HEK293 (cell line): Measurements from ENCODE around the gene UBA6.

Experiments used
- CTCF ChIA-PET: fragments of 350-600 bp; formaldehyde crosslinking; extraction: SDS; loops from one replicate; lab custom pipeline; 2021; ENCODE audit warnings: antibody characterized with exemption; lab: Yijun Ruan, JAX
- POLR2A ChIA-PET: fragments of 300-600 bp; formaldehyde crosslinking; extraction: SDS; loops from one replicate; lab custom pipeline; 2020; ENCODE audit warnings: antibody characterized with exemption, inconsistent platforms; lab: Yijun Ruan, JAX
- H3K27ac ChIP-seq: fragments of 200-500 bp; sonication (Bioruptor generic); 2 replicates; pipeline ENCODE4 v1.5.1; 2014; ENCODE audit warnings: low read depth, low read length, control low read depth, inconsistent platforms; ENCODE audit errors: extremely low read depth
- H3K36me3 ChIP-seq, 2 experiments: fragments of 200-500 bp in 1 of 2; sonication (Bioruptor generic) in 1 of 2; 1 replicate in 1 of 2; 2 replicates in 1 of 2; pipeline ENCODE4 v1.5.1; 2014 to 2017; ENCODE audit warnings: inconsistent platforms in 2 of 2, low read length in 2 of 2; ENCODE audit not compliant: control insufficient read depth in 2 of 2, insufficient read depth in 1 of 2
- H3K4me1 ChIP-seq: fragments of 200-500 bp; sonication (Bioruptor generic); 2 replicates; pipeline ENCODE4 v1.5.1; 2014; ENCODE audit warnings: mild to moderate bottlenecking, low read length, inconsistent platforms; ENCODE audit not compliant: control insufficient read depth, insufficient read depth
- H3K4me3 ChIP-seq: 2 replicates; pipeline ENCODE4 v1.5.1; 2011; ENCODE audit warnings: low read depth, mild to moderate bottlenecking, control low read depth, low read length, moderate library complexity
- H3K9me3 ChIP-seq: fragments of 200-500 bp; sonication (Bioruptor generic); 2 replicates; pipeline ENCODE4 v1.5.1; 2014; ENCODE audit warnings: low read depth, low read length, inconsistent platforms; ENCODE audit not compliant: control insufficient read depth, insufficient read depth
- IKZF3 ChIP-seq: fragments of 450-650 bp; IDR thresholded peaks from 2 replicates; pipeline ENCODE4 v1.5.0; 2018; ENCODE audit warnings: missing biosample characterization, mild to moderate bottlenecking, missing genetic modification characterization, moderate library complexity
- ZIC2 ChIP-seq: fragments of 450-650 bp; formaldehyde crosslinking; IDR thresholded peaks from 2 replicates; pipeline ENCODE4 v1.5.1; 2016; ENCODE audit warnings: missing biosample characterization, missing genetic modification characterization
- ZNF146 ChIP-seq: fragments of 450-650 bp; formaldehyde crosslinking; IDR thresholded peaks from 2 replicates; pipeline ENCODE4 v1.5.1; 2016; ENCODE audit warnings: missing biosample characterization, missing genetic modification characterization
- ZNF155 ChIP-seq: fragments of 450-650 bp; formaldehyde crosslinking; IDR thresholded peaks from 2 replicates; pipeline ENCODE4 v1.5.1; 2016; ENCODE audit warnings: missing biosample characterization, missing genetic modification characterization
- ZNF16 ChIP-seq: fragments of 450-650 bp; formaldehyde crosslinking; IDR thresholded peaks from 2 replicates; pipeline ENCODE4 v1.5.1; 2016; ENCODE audit warnings: low read depth, missing biosample characterization, missing genetic modification characterization
- ZNF184 ChIP-seq: fragments of 450-650 bp; IDR thresholded peaks from 2 replicates; pipeline ENCODE4 v1.5.1; 2018; ENCODE audit warnings: missing biosample characterization, mild to moderate bottlenecking, missing genetic modification characterization
- ZNF202 ChIP-seq: fragments of 450-650 bp; formaldehyde crosslinking; IDR thresholded peaks from 2 replicates; pipeline ENCODE4 v1.5.1; 2016; ENCODE audit warnings: missing biosample characterization, missing genetic modification characterization, borderline replicate concordance
- ZNF473 ChIP-seq: fragments of 450-650 bp; formaldehyde crosslinking; IDR thresholded peaks from 2 replicates; pipeline ENCODE4 v1.5.1; 2017; ENCODE audit warnings: missing biosample characterization, missing genetic modification characterization
- ZNF48 ChIP-seq: fragments of 450-650 bp; formaldehyde crosslinking; IDR thresholded peaks from 2 replicates; pipeline ENCODE4 v1.5.1; 2016; ENCODE audit warnings: missing biosample characterization, missing genetic modification characterization
- ZNF510 ChIP-seq: fragments of 450-650 bp; formaldehyde crosslinking; IDR thresholded peaks from 2 replicates; pipeline ENCODE4 v1.5.1; 2018; ENCODE audit warnings: mild to moderate bottlenecking, missing genetic modification characterization, missing biosample characterization; ENCODE audit not compliant: insufficient replicate concordance
- ZNF664 ChIP-seq: fragments of 450-650 bp; formaldehyde crosslinking; IDR thresholded peaks from 2 replicates; pipeline ENCODE4 v1.5.1; 2016; ENCODE audit warnings: missing biosample characterization, missing genetic modification characterization
- ZNF792 ChIP-seq: fragments of 450-650 bp; formaldehyde crosslinking; IDR thresholded peaks from 2 replicates; pipeline ENCODE4 v1.5.1; 2016; ENCODE audit warnings: missing biosample characterization, missing genetic modification characterization
- ZSCAN23 ChIP-seq: fragments of 450-650 bp; formaldehyde crosslinking; IDR thresholded peaks from 2 replicates; pipeline ENCODE4 v1.5.1; 2016; ENCODE audit warnings: missing biosample characterization, missing genetic modification characterization
- TF ChIP-seq, protein P1 (sequence below): fragments of 450-650 bp; IDR thresholded peaks from 2 replicates; pipeline ENCODE4 v1.5.1; 2018; ENCODE audit warnings: missing biosample characterization, missing genetic modification characterization
- TF ChIP-seq, protein P2 (sequence below): fragments of 450-650 bp; formaldehyde crosslinking; IDR thresholded peaks from 2 replicates; pipeline ENCODE4 v1.5.1; 2016; ENCODE audit warnings: missing biosample characterization, missing genetic modification characterization
- TF ChIP-seq, protein P3 (sequence below): fragments of 450-650 bp; formaldehyde crosslinking; IDR thresholded peaks from 2 replicates; pipeline ENCODE4 v1.5.1; 2016; ENCODE audit warnings: missing biosample characterization, missing genetic modification characterization

The UBA6 gene

DNA sequence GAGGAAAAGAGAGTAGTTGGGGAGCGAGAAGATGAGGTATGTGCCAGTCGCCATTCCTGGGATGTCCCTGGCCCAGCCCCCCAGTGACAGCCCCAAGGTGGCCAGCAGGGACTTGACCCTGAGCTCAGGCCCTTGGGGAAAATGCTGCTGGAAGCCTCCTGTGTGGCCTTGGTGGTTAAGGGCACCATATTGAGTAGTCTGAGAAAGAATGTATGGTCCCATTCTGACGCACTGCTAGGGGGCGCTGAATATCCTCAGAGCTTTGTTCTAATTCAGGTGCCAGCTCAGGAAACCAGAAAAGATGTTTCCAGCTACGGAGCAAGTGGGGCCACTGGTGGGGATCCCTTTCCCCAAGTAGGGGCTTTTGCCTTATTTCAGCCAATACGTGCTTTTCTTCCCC is 14.0 kb upstream of the UBA6 start:
- ChIA-PET POLR2A (no interaction called here), CTCF (interaction anchor here (0.7 to 2.7 kb wide), 2 partner anchors 9 to 31 kb away, joined by 3 to 12 read pairs; no protein-coding TSS in a partner anchor)
- Histone ChIP-seq H3K4me1 (no peaks in the 10 kb centered on the region), H3K27ac (no peak overlapping the region), H3K9me3 (no peaks in the 10 kb centered on the region), H3K4me3 (no peak overlapping the region), H3K36me3 (peaks cover 0 to under 1% of the 10 kb centered on the region in 2 experiments; a peak in 1 of 3 replicates)
- TF ChIP-seq ZNF202 (no peak), ZNF510 (tag by site-specific recombination) (no peak), ZSCAN23 (no peak)

DNA sequence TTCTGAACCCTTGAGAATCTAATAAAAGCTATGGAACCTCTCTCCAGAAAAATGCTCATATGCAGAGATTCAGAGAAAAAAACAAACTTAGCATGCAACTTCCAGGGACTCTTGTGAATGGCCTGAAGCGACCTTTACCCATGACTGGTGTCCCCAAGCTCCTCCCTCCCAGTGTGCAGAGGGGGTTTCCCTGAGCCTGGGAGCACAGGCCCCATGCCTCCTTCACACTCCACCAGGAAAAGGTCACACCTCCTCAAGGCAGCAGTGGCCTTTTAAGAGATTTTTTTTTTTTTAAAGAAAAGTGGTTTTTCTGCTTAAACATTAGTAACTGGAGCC is 13.3 kb upstream of the UBA6 start:
- H3K4me1 ChIP-seq: no peaks in the 10 kb centered on the region
- ChIA-PET CTCF (interaction anchor here (0.6 to 2.7 kb wide), 2 partner anchors 11 to 32 kb away, joined by 3 to 12 read pairs; no protein-coding TSS in a partner anchor), POLR2A (interaction anchor here (0.6 kb wide), 1 partner anchor 329 kb away, joined by 3 read pairs; no protein-coding TSS in a partner anchor)
- H3K4me3 ChIP-seq: no peak overlapping the region
- no peaks in the 10 kb centered on the region for H3K9me3 ChIP-seq
- TF ChIP-seq ZNF510 (tag by site-specific recombination) (no peak), ZNF792 (no peak), ZNF664 (tag by site-specific recombination) (no peak), ZNF16 (tag by site-specific recombination) (no peak), ZNF146 (tag by site-specific recombination) (no peak), IKZF3 (no peak), ZNF184 (tag by site-specific recombination) (no peak), ZNF473 (tag by site-specific recombination) (no peak)
- TF ChIP-seq, all 188 proteins: peak for 0
- Histone ChIP-seq H3K36me3 (no peaks in the 10 kb centered on the region), H3K27ac (no peak overlapping the region)

DNA sequence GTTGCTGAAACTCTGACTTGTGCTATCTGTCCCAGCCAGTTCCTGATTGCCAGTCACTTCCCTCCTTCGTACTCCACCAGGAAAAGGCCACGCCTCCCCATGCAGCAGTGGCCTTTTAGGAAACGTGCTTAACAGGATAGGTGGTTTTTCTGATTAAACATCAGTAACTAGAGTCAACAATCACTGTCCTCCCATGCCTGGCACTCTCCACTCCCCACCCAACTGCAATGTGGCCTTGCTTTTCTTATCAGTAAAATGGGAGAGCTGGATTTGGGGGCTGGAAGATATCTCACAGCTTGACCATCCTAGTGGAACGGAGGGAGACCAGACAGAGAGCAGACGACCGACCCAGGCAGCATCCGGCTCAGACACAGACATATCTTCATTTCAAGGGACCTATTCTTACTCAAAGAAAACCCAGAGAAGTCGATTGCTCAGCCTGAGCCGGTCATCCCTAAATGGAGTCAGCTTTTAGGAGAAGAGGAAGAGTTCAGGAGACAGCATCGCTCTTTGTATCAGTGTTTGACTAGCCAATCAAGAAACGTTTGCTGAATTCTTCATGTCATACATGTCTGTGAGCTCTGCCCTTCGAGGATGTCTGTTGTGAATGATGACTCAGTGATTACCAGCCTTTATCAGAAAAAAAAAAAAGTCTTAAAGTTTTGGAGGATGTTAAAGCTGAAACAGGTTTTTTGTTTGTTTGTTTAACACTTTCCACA is 12.7 kb upstream of the UBA6 start:
- no peaks in the 10 kb centered on the region for H3K36me3 ChIP-seq
- no peaks in the 10 kb centered on the region for H3K9me3 ChIP-seq
- H3K27ac ChIP-seq: no peak overlapping the region
- H3K4me1 ChIP-seq: no peaks in the 10 kb centered on the region
- ChIA-PET CTCF (interaction anchor here (0.6 to 2.7 kb wide), 2 partner anchors 11 to 33 kb away, joined by 3 to 12 read pairs; no protein-coding TSS in a partner anchor), POLR2A (interaction anchor here (0.6 to 1.1 kb wide), 2 partner anchors 13 to 328 kb away, joined by 3 read pairs; partner anchors contain the start of gene UBA6)
- TF ChIP-seq ZNF155: no peak
- TF ChIP-seq, protein P1, sequence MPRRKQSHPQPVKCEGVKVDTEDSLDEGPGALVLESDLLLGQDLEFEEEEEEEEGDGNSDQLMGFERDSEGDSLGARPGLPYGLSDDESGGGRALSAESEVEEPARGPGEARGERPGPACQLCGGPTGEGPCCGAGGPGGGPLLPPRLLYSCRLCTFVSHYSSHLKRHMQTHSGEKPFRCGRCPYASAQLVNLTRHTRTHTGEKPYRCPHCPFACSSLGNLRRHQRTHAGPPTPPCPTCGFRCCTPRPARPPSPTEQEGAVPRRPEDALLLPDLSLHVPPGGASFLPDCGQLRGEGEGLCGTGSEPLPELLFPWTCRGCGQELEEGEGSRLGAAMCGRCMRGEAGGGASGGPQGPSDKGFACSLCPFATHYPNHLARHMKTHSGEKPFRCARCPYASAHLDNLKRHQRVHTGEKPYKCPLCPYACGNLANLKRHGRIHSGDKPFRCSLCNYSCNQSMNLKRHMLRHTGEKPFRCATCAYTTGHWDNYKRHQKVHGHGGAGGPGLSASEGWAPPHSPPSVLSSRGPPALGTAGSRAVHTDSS (tag by site-specific recombination): no peak
- no peak for TF ChIP-seq ZNF48
- H3K4me3 ChIP-seq: no peak overlapping the region

DNA sequence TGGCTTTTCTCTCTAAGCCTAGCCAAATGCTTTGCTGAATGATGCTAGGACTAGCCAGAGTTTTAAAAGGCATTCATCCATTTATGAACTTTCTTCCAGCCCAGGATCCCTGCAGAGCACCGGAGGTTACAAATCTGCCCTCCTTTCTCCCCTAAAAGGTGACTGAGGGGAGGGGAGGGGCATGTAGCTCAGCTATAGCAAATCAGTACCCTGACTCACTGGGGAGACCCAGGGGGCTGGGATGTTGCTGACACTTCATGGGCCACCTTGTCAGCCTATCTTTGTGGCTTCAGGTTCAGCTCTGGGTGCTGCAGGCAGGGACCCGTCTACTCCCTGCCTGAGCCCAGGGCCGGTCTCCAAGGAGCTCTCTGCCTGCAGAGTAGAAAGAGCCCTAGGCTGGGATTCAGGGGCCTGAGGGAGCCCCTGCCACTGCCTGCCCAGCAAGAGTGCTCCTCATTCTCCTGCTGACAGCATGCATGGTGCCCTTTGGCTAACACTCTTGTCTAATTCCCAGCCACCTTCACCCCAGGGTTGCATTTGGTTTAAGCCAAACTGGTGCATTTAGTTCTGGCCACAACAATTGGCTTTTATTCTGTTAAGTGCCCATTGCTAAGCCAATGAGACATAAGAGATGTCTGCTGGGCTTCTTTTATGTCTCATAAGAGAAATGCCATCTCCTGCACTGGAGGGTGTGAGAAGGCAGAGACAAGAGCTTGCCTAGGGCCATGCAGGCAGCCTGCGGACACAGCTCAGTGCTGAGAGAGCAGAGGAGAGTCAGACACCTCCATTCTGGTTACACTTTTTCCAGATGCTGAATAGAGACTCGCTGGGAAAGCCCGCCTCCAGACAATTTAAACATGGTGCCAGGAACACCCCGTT is 11.9 kb upstream of the UBA6 start:
- H3K36me3 ChIP-seq: no peaks in the 10 kb centered on the region
- no peak overlapping the region for H3K4me3 ChIP-seq
- ChIA-PET POLR2A (interaction anchor here (1.1 kb wide), 1 partner anchor 12 kb away, joined by 3 read pairs; the partner anchor contains the start of gene UBA6), CTCF (interaction anchor here (2.7 kb wide), 1 partner anchor 33 kb away, joined by 12 read pairs; no protein-coding TSS in a partner anchor)
- no peaks in the 10 kb centered on the region for H3K9me3 ChIP-seq
- TF ChIP-seq, protein P2, sequence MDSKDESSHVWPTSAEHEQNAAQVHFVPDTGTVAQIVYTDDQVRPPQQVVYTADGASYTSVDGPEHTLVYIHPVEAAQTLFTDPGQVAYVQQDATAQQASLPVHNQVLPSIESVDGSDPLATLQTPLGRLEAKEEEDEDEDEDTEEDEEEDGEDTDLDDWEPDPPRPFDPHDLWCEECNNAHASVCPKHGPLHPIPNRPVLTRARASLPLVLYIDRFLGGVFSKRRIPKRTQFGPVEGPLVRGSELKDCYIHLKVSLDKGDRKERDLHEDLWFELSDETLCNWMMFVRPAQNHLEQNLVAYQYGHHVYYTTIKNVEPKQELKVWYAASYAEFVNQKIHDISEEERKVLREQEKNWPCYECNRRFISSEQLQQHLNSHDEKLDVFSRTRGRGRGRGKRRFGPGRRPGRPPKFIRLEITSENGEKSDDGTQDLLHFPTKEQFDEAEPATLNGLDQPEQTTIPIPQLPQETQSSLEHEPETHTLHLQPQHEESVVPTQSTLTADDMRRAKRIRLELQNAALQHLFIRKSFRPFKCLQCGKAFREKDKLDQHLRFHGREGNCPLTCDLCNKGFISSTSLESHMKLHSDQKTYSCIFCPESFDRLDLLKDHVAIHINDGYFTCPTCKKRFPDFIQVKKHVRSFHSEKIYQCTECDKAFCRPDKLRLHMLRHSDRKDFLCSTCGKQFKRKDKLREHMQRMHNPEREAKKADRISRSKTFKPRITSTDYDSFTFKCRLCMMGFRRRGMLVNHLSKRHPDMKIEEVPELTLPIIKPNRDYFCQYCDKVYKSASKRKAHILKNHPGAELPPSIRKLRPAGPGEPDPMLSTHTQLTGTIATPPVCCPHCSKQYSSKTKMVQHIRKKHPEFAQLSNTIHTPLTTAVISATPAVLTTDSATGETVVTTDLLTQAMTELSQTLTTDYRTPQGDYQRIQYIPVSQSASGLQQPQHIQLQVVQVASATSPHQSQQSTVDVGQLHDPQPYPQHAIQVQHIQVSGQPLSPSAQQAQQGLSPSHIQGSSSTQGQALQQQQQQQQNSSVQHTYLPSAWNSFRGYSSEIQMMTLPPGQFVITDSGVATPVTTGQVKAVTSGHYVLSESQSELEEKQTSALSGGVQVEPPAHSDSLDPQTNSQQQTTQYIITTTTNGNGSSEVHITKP (tag by site-specific recombination): peak; percentile 27; the same call in 1 of the 2 replicates
- TF ChIP-seq, protein P3, sequence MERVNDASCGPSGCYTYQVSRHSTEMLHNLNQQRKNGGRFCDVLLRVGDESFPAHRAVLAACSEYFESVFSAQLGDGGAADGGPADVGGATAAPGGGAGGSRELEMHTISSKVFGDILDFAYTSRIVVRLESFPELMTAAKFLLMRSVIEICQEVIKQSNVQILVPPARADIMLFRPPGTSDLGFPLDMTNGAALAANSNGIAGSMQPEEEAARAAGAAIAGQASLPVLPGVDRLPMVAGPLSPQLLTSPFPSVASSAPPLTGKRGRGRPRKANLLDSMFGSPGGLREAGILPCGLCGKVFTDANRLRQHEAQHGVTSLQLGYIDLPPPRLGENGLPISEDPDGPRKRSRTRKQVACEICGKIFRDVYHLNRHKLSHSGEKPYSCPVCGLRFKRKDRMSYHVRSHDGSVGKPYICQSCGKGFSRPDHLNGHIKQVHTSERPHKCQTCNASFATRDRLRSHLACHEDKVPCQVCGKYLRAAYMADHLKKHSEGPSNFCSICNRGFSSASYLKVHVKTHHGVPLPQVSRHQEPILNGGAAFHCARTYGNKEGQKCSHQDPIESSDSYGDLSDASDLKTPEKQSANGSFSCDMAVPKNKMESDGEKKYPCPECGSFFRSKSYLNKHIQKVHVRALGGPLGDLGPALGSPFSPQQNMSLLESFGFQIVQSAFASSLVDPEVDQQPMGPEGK: no peak
- peak; percentile 21; the same call in 1 of the 2 replicates for TF ChIP-seq ZIC2 (tag by site-specific recombination)
- H3K4me1 ChIP-seq: no peaks in the 10 kb centered on the region
- H3K27ac ChIP-seq: no peak overlapping the region
